Liver (tissue), 9 donors: ENCODE data around the gene FITM2. TPM values are rescaled to one million over a fixed set of nuclear protein-coding genes. Genes with fewer than 3 reads are reported as not detected.

Experiments used
- DNase-seq: peaks from one replicate; pipeline ENCODE4 v3.0.0-alpha.2; 2017; ENCODE audit warnings: low spot score
- H3K27ac ChIP-seq, 2 donors: one replicate each; pipeline ENCODE4 v1.7.0; 2013; ENCODE audit warnings: inconsistent platforms in 2 of 2, low read length in 2 of 2, control low read depth in 1 of 2, low read depth in 1 of 2, mild to moderate bottlenecking in 1 of 2
- H3K27me3 ChIP-seq, 4 donors: one replicate each; pipeline versions ENCODE4 v1.6.1 to v1.7.0; 2013; ENCODE audit warnings: low read length in 3 of 4, inconsistent platforms in 1 of 4, mild to moderate bottlenecking in 1 of 4, moderate library complexity in 1 of 4; ENCODE audit not compliant: control insufficient read depth in 4 of 4, insufficient read depth in 4 of 4
- H3K36me3 ChIP-seq, 4 donors: one replicate each; pipeline versions ENCODE4 v1.6.1 to v1.7.0; 2013; ENCODE audit warnings: low read length in 3 of 4, mild to moderate bottlenecking in 3 of 4, low read depth in 1 of 4, moderate library complexity in 1 of 4; ENCODE audit not compliant: control insufficient read depth in 4 of 4, insufficient read depth in 3 of 4
- H3K4me1 ChIP-seq, 4 donors: one replicate each; pipeline versions ENCODE4 v1.6.1 to v1.7.0; 2013; ENCODE audit warnings: low read length in 3 of 4, mild to moderate bottlenecking in 3 of 4, moderate library complexity in 1 of 4; ENCODE audit not compliant: control insufficient read depth in 4 of 4, insufficient read depth in 4 of 4
- H3K4me3 ChIP-seq, 3 donors: one replicate each; pipeline versions ENCODE4 v1.6.1 to v1.7.0; 2013; ENCODE audit warnings: low read length in 3 of 3, control low read depth in 1 of 3, low read depth in 1 of 3, mild to moderate bottlenecking in 1 of 3
- H3K9ac ChIP-seq, 2 donors: one replicate each; pipeline ENCODE4 v1.7.0; 2013; ENCODE audit warnings: low read length in 2 of 2, mild to moderate bottlenecking in 2 of 2, moderate library complexity in 2 of 2, control low read depth in 1 of 2, low read depth in 1 of 2
- H3K9me3 ChIP-seq, 4 donors: one replicate each; pipeline versions ENCODE4 v1.6.1 to v1.7.0; 2013; ENCODE audit warnings: low read length in 3 of 4; ENCODE audit not compliant: control insufficient read depth in 4 of 4
- EGR1 ChIP-seq, 2 donors: IDR thresholded peaks; 2 replicates each; pipeline ENCODE4 v1.6.1; 2016 to 2018; ENCODE audit warnings: antibody characterized with exemption in 2 of 2, low read depth in 2 of 2
- FOXA1 ChIP-seq: IDR thresholded peaks from 2 replicates; pipeline ENCODE4 v1.6.1; 2016; ENCODE audit warnings: antibody characterized with exemption
- FOXA2 ChIP-seq: IDR thresholded peaks from 2 replicates; pipeline ENCODE4 v1.6.1; 2016; ENCODE audit warnings: antibody characterized with exemption
- GABPA ChIP-seq, 2 donors: IDR thresholded peaks in 1 of 2; conservative IDR thresholded peaks in 1 of 2; 2 replicates each; pipeline ENCODE4 v1.6.1; 2016; ENCODE audit warnings: antibody characterized with exemption in 2 of 2, mild to moderate bottlenecking in 1 of 2, moderate library complexity in 1 of 2
- HNF4A ChIP-seq, 2 donors: conservative IDR thresholded peaks; 2 replicates each; pipeline ENCODE4 v1.6.1; 2016; ENCODE audit warnings: antibody characterized with exemption in 2 of 2, mild to moderate bottlenecking in 2 of 2
- HNF4G ChIP-seq: IDR thresholded peaks from 2 replicates; pipeline ENCODE4 v1.6.1; 2016; ENCODE audit warnings: antibody characterized with exemption
- JUND ChIP-seq, 2 donors: IDR thresholded peaks; 2 replicates each; pipeline ENCODE4 v1.6.1; 2016; ENCODE audit warnings: antibody characterized with exemption in 2 of 2
- NR2F2 ChIP-seq: IDR thresholded peaks from 2 replicates; pipeline ENCODE4 v1.6.1; 2016; ENCODE audit warnings: antibody characterized with exemption
- RAD21 ChIP-seq, 2 donors: IDR thresholded peaks; 2 replicates each; pipeline ENCODE4 v1.6.1; 2016; ENCODE audit warnings: antibody characterized with exemption in 2 of 2, mild to moderate bottlenecking in 2 of 2
- RXRA ChIP-seq, 2 donors: IDR thresholded peaks; 2 replicates each; pipeline ENCODE4 v1.6.1; 2017 to 2018; ENCODE audit warnings: antibody characterized with exemption in 2 of 2, mild to moderate bottlenecking in 1 of 2
- SP1 ChIP-seq: IDR thresholded peaks from 2 replicates; pipeline ENCODE4 v1.6.1; 2018; ENCODE audit warnings: antibody characterized with exemption, mild to moderate bottlenecking
- TAF1 ChIP-seq: conservative IDR thresholded peaks from 2 replicates; pipeline ENCODE4 v1.6.1; 2016; ENCODE audit warnings: antibody characterized with exemption, mild to moderate bottlenecking
- YY1 ChIP-seq: IDR thresholded peaks from 2 replicates; pipeline ENCODE4 v1.6.1; 2016; ENCODE audit warnings: antibody characterized with exemption, mild to moderate bottlenecking
- WGBS: extraction: QIAGEN DNeasy Blood & Tissue Kit; methylation state at CpG from one replicate; pipeline ENCODE4 v1.1.7; 2013; 5-methylcytosine and 5-hydroxymethylcytosine counted together
- polyA plus RNA-seq, 2 donors: library from polyadenylated mRNA; stranded (reverse) in 1 of 2; unstranded in 1 of 2; fragments of 200-250 nt in 1 of 2; fragments of >200 nt in 1 of 2; fragmentation: Nextera tagmentation in 1 of 2; extraction: Ambion mirVana in 1 of 2; gene quantifications; one replicate each; pipeline versions ENCODE4 v1.2.1 to v1.2.3, GENCODE V29; 2013 to 2015
- total RNA-seq, 2 donors: library from RNA; depleted of rRNA; stranded (reverse); fragments of >200 nt; gene quantifications; one replicate each; pipeline ENCODE4 v1.2.3, GENCODE V29; 2014
- TF ChIP-seq, protein P1 (sequence below): IDR thresholded peaks from 2 replicates; pipeline ENCODE4 v1.6.1; 2016; ENCODE audit warnings: antibody characterized with exemption
- TF ChIP-seq, protein P2 (sequence below): fragments of 150-350 bp; IDR thresholded peaks from 2 replicates; pipeline ENCODE4 v1.5.1; 2017; ENCODE audit warnings: improper control_type of control experiment, low read depth, low read length; ENCODE audit not compliant: missing input control
- TF ChIP-seq, protein P3 (sequence below): IDR thresholded peaks from 2 replicates; pipeline ENCODE4 v1.6.1; 2016; ENCODE audit warnings: antibody characterized with exemption
- TF ChIP-seq, protein P4 (sequence below): IDR thresholded peaks from 2 replicates; pipeline ENCODE4 v1.6.1; 2016; ENCODE audit warnings: antibody characterized with exemption, mild to moderate bottlenecking
- donor health status: healthy.
- donor health status: healthy.
- donor health status: healthy.
- donor health status: healthy.
- donor health status: healthy.

FITM2 gene
- total and polyA plus RNA-seq, 4 donors, result 3.3 to 9.9 (median 3.9) TPM

DNA sequence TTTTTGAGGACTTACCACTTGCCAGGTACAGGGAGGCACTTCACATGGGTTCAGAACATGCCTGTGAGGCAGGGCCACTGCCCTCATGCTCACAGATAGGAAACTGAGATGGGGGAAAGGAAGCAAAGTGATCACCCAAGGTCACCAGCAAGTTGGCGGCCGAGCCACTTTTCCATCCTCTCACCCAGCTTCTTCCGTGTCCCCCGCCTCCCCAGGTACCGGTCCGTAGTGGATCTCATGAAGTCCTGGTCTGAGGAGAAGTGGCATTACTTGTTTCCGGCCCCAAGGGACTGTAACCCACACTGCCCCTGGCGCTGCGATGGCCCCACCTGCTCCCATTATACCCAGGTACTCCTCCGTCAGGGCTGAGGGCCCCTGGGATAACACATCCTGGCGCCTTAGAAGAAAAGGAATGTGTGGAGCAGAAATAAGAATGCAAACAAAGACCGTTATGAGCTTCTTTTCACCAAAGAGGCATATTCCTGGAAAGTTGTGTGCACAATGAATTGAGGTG is 32.2 kb upstream of the FITM2 start (continued):
- TF ChIP-seq, protein P1, sequence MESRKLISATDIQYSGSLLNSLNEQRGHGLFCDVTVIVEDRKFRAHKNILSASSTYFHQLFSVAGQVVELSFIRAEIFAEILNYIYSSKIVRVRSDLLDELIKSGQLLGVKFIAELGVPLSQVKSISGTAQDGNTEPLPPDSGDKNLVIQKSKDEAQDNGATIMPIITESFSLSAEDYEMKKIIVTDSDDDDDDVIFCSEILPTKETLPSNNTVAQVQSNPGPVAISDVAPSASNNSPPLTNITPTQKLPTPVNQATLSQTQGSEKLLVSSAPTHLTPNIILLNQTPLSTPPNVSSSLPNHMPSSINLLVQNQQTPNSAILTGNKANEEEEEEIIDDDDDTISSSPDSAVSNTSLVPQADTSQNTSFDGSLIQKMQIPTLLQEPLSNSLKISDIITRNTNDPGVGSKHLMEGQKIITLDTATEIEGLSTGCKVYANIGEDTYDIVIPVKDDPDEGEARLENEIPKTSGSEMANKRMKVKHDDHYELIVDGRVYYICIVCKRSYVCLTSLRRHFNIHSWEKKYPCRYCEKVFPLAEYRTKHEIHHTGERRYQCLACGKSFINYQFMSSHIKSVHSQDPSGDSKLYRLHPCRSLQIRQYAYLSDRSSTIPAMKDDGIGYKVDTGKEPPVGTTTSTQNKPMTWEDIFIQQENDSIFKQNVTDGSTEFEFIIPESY, result no peak
- TF ChIP-seq JUND (IDR thresholded peaks at IDR 0.05), result no peak
- TF ChIP-seq, protein P2, sequence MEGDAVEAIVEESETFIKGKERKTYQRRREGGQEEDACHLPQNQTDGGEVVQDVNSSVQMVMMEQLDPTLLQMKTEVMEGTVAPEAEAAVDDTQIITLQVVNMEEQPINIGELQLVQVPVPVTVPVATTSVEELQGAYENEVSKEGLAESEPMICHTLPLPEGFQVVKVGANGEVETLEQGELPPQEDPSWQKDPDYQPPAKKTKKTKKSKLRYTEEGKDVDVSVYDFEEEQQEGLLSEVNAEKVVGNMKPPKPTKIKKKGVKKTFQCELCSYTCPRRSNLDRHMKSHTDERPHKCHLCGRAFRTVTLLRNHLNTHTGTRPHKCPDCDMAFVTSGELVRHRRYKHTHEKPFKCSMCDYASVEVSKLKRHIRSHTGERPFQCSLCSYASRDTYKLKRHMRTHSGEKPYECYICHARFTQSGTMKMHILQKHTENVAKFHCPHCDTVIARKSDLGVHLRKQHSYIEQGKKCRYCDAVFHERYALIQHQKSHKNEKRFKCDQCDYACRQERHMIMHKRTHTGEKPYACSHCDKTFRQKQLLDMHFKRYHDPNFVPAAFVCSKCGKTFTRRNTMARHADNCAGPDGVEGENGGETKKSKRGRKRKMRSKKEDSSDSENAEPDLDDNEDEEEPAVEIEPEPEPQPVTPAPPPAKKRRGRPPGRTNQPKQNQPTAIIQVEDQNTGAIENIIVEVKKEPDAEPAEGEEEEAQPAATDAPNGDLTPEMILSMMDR, result no peak
- TF ChIP-seq FOXA1, result no peak
- no peak for TF ChIP-seq HNF4G
- TF ChIP-seq YY1, result no peak

DNA sequence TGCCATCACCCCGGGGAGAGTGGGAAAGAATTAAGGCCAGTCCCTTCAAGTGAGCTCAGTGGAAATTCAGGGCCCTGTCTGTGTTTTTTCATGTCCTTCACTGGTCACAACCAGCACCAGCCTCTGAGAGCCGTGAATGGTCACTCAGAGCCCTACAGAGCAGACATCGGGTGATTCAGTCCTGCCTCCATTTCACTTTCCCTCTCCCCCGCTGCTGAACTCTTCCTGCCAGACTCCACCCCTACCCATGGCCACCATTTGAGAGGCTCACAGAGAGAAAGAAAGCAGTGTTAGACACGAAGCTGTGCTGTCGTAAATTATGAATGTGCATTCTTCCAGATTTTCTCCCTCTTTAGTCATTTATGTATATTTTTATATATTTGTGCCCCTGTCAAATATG is 31.2 kb upstream of the FITM2 start:
- Histone ChIP-seq H3K4me3 (no peak overlapping the region), H3K9ac (no peak overlapping the region), H3K27ac (no peak overlapping the region), H3K27me3 (peaks cover 0 to 4% (median 0%) of the 10 kb centered on the region in 4 donors), H3K36me3 (no peaks in the 10 kb centered on the region), H3K9me3 (no peaks in the 10 kb centered on the region), H3K4me1 (no peaks in the 10 kb centered on the region)
- DNase-seq, result no peak
- no peak for TF ChIP-seq RAD21 (IDR thresholded peaks at IDR 0.05)
- TF ChIP-seq SP1, result no peak
- TF ChIP-seq, protein P2, result no peak
- no peak for TF ChIP-seq RXRA (IDR thresholded peaks at IDR 0.05)
- TF ChIP-seq, protein P3, sequence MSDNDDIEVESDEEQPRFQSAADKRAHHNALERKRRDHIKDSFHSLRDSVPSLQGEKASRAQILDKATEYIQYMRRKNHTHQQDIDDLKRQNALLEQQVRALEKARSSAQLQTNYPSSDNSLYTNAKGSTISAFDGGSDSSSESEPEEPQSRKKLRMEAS, result no peak
- TF ChIP-seq, protein P1, result no peak
- no peak for TF ChIP-seq FOXA1
- TF ChIP-seq YY1, result no peak
- TF ChIP-seq HNF4G, result no peak
- TF ChIP-seq EGR1 (IDR thresholded peaks at IDR 0.05; ENCODE audit: low read depth in 2 of 2), result no peak
- TF ChIP-seq NR2F2, result no peak
- no peak for TF ChIP-seq HNF4A (conservative IDR thresholded peaks at IDR 0.05)
- TF ChIP-seq, protein P4, sequence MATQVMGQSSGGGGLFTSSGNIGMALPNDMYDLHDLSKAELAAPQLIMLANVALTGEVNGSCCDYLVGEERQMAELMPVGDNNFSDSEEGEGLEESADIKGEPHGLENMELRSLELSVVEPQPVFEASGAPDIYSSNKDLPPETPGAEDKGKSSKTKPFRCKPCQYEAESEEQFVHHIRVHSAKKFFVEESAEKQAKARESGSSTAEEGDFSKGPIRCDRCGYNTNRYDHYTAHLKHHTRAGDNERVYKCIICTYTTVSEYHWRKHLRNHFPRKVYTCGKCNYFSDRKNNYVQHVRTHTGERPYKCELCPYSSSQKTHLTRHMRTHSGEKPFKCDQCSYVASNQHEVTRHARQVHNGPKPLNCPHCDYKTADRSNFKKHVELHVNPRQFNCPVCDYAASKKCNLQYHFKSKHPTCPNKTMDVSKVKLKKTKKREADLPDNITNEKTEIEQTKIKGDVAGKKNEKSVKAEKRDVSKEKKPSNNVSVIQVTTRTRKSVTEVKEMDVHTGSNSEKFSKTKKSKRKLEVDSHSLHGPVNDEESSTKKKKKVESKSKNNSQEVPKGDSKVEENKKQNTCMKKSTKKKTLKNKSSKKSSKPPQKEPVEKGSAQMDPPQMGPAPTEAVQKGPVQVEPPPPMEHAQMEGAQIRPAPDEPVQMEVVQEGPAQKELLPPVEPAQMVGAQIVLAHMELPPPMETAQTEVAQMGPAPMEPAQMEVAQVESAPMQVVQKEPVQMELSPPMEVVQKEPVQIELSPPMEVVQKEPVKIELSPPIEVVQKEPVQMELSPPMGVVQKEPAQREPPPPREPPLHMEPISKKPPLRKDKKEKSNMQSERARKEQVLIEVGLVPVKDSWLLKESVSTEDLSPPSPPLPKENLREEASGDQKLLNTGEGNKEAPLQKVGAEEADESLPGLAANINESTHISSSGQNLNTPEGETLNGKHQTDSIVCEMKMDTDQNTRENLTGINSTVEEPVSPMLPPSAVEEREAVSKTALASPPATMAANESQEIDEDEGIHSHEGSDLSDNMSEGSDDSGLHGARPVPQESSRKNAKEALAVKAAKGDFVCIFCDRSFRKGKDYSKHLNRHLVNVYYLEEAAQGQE, result no peak
- no peak for TF ChIP-seq GABPA (IDR thresholded peaks at IDR 0.05 in 1 of 2, conservative IDR thresholded peaks at IDR 0.05 in 1 of 2)
- no peak for TF ChIP-seq TAF1
- TF ChIP-seq FOXA2, result no peak
- TF ChIP-seq JUND (IDR thresholded peaks at IDR 0.05), result no peak
- WGBS, result 80% methylated on average over 6 of the region's 6 CpGs
